Glutamatergic neuron (in vitro differentiated cells): ENCODE data around the gene CENPF. TPM values are rescaled to one million over a fixed set of nuclear protein-coding genes. Genes with fewer than 3 reads are reported as not detected.
A peak's percentile ranks its signal among the peaks of the same experiment; 100 is the strongest.

Experiments used
- DNase-seq: peaks from one replicate; pipeline ENCODE4 v3.0.0; 2022
- H3K27ac Mint-ChIP-seq: one replicate; pipeline ENCODE4 v1.8.0; 2020; ENCODE audit warnings: mild to moderate bottlenecking, mixed read lengths, inconsistent platforms; ENCODE audit not compliant: unreplicated experiment
- H3K27me3 Mint-ChIP-seq: one replicate; pipeline ENCODE4 v1.8.0; 2020; ENCODE audit warnings: mild to moderate bottlenecking, moderate library complexity, mixed read lengths, inconsistent platforms; ENCODE audit not compliant: unreplicated experiment
- H3K36me3 Mint-ChIP-seq: one replicate; pipeline ENCODE4 v1.8.0; 2020; ENCODE audit warnings: mild to moderate bottlenecking, mixed read lengths, inconsistent platforms; ENCODE audit not compliant: unreplicated experiment
- H3K4me1 Mint-ChIP-seq: one replicate; pipeline ENCODE4 v1.8.0; 2020; ENCODE audit warnings: mild to moderate bottlenecking, low read depth, mixed read lengths, inconsistent platforms; ENCODE audit not compliant: unreplicated experiment
- H3K4me3 Mint-ChIP-seq: one replicate; pipeline ENCODE4 v1.8.0; 2020; ENCODE audit warnings: mild to moderate bottlenecking, mixed read lengths, inconsistent platforms; ENCODE audit not compliant: unreplicated experiment
- H3K9me3 Mint-ChIP-seq: one replicate; pipeline ENCODE4 v1.8.0; 2020; ENCODE audit warnings: mild to moderate bottlenecking, moderate library complexity, mixed read lengths, inconsistent platforms; ENCODE audit not compliant: unreplicated experiment
- total RNA-seq: library from RNA; stranded (reverse); fragmentation: NEBNext Ultra II Directional; extraction: Animal tissue kit (Norgen Biotek cat#: 25700); gene quantifications from one replicate; pipeline ENCODE4 v1.2.1, GENCODE V29; 2021; ENCODE audit not compliant: unreplicated experiment
- TF ChIP-seq, protein P1 (sequence below): fragments of 200-600 bp; sonication (generic); IDR thresholded peaks from one replicate; pipeline ENCODE4 v1.5.0; 2021; ENCODE audit not compliant: partially characterized antibody, unreplicated experiment

CENPF gene
- total RNA-seq, 1 donor from 2014 or later, result 29.3 TPM

DNA sequence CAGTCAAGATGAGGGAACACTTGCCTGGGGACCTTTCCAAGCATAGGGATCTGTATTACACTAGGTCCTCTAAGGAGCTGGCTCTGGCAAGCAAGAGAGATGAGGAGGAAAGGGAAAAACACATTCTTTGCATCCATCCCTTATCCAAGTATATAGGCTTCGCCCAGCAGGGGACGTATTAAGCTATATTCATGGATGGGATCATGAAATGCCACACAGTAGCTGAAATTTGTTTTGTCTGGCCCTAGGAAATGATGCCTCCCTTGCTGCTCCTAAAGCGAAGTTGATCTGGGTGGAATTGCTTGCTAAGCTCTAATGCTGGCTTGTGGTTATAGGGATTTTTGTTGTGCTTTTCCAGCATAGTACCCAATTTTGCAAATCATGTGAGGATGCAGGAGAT is 32.1 kb downstream of the CENPF start:
- H3K4me3 Mint-ChIP-seq, result no peak overlapping the region
- no peak overlapping the region for H3K27ac Mint-ChIP-seq
- DNase-seq, result no peak
- peaks cover 2% of the 10 kb centered on the region for H3K27me3 Mint-ChIP-seq
- peaks cover 1% of the 10 kb centered on the region for H3K9me3 Mint-ChIP-seq
- TF ChIP-seq, protein P1, sequence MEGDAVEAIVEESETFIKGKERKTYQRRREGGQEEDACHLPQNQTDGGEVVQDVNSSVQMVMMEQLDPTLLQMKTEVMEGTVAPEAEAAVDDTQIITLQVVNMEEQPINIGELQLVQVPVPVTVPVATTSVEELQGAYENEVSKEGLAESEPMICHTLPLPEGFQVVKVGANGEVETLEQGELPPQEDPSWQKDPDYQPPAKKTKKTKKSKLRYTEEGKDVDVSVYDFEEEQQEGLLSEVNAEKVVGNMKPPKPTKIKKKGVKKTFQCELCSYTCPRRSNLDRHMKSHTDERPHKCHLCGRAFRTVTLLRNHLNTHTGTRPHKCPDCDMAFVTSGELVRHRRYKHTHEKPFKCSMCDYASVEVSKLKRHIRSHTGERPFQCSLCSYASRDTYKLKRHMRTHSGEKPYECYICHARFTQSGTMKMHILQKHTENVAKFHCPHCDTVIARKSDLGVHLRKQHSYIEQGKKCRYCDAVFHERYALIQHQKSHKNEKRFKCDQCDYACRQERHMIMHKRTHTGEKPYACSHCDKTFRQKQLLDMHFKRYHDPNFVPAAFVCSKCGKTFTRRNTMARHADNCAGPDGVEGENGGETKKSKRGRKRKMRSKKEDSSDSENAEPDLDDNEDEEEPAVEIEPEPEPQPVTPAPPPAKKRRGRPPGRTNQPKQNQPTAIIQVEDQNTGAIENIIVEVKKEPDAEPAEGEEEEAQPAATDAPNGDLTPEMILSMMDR, result no peak
- H3K4me1 Mint-ChIP-seq, result peaks cover 36% of the 10 kb centered on the region
- H3K36me3 Mint-ChIP-seq, result no peaks in the 10 kb centered on the region

DNA sequence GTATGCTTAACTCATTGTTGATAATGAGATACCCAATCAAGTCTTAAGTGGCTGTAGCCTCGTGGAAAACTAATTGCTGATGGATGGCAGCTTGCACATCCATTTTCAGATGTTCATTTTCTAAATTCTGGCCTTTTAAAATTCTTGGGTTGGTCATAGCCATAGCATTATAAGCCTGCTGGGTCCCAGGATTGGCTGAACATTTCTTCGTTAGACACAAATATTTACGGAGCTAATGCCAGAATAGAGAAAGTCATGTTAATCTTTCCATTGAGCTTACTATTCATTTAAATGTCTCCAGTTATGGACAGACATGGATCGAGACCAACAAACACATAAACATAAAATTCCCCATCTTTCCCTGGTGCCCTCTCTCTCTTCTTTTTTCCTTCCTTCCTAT is 32.5 kb downstream of the CENPF start:
- H3K27me3 Mint-ChIP-seq, result peaks cover 2% of the 10 kb centered on the region
- H3K36me3 Mint-ChIP-seq, result no peaks in the 10 kb centered on the region
- peak overlapping the region; percentile 30 for H3K27ac Mint-ChIP-seq
- DNase-seq, result no peak
- peaks cover 1% of the 10 kb centered on the region for H3K9me3 Mint-ChIP-seq
- peaks cover 32% of the 10 kb centered on the region for H3K4me1 Mint-ChIP-seq
- H3K4me3 Mint-ChIP-seq, result no peak overlapping the region
- TF ChIP-seq, protein P1, result no peak

DNA sequence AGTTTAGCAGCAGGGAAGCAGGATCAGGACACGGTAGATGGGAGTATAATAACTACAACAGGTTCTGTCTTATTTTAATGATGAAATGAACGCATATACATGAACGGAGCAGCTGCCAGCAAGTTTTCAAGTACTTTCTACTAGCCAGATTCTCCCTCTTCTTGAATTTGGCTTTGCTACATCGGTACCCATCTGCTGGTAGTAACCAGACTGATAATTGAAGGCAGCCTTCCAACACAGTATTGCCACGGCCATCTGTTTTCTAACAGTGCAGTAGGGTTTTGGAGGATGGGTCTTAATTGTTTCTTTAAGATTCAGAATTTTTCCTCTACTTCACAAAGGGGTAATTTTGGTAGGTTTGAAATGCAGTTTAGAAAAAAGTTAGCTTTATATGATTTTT is 33.4 kb downstream of the CENPF start:
- TF ChIP-seq, protein P1, result no peak
- Mint-ChIP-seq H3K9me3 (no peaks in the 10 kb centered on the region), H3K27me3 (no peaks in the 10 kb centered on the region), H3K4me1 (peaks cover 32% of the 10 kb centered on the region), H3K4me3 (peak overlapping the region; percentile 17), H3K36me3 (no peaks in the 10 kb centered on the region), H3K27ac (peak overlapping the region; percentile 10)
- no peak for DNase-seq

DNA sequence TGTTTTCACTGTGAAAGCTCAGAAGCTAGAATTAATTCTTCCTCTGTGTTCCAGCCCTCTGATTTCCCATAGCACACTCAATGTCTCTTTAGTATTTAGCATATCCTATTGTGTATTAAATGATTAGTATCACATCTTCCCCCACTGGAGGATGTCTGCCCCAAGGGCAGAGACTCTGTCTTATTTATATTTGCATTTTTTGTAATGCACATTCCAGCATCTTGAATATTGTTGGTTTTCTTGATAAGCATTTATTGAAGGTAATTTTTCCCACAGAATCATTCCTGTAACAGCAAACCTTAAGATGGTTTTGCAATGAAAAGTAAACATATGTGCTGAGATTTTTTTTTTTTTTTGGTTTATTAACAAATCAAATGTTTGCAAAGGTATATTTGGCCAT is 34.1 kb downstream of the CENPF start:
- H3K27ac Mint-ChIP-seq, result peak overlapping the region; percentile 10
- TF ChIP-seq, protein P1, result no peak
- peaks cover 32% of the 10 kb centered on the region for H3K4me1 Mint-ChIP-seq
- no peaks in the 10 kb centered on the region for H3K9me3 Mint-ChIP-seq
- H3K36me3 Mint-ChIP-seq, result no peaks in the 10 kb centered on the region
- no peak overlapping the region for H3K4me3 Mint-ChIP-seq
- no peak for DNase-seq
- no peaks in the 10 kb centered on the region for H3K27me3 Mint-ChIP-seq

DNA sequence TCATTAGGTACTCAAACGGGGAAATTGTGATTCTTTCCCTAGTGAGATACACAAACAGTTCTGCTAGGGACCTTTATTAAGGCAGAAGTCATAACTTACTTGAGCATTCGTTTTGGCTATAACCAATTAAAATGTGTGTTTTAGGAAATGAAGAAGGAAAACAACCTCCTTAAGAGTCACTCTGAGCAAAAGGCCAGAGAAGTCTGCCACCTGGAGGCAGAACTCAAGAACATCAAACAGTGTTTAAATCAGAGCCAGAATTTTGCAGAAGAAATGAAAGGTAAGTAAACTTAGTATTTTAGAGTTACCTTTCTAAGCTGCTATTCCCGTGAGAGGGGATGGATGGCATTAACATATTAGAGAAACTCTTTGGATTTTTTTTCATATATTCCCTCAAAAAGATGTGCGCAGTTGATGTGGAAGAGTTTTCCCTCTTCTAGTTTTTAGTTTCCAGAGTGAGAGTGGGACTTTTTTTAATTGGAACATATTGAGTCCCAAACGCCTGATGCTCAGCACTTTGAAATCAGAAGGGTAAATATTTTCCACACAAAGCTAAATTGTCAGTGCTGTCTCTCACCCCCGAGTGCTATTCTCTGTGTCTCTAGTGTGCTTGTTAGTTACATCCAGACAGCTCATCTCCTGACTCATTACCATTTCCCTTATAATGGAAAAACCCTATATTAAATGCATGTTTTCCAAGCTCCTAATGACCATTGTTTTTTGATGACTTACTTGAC is 34.9 kb downstream of the CENPF start:
- DNase-seq, result peak; percentile 30

More for the DNA sequence above, 34.9 kb downstream of the CENPF start:
- H3K27ac Mint-ChIP-seq, result no peak overlapping the region
- no peaks in the 10 kb centered on the region for H3K27me3 Mint-ChIP-seq
- peaks cover 32% of the 10 kb centered on the region for H3K4me1 Mint-ChIP-seq
- no peak overlapping the region for H3K4me3 Mint-ChIP-seq
- H3K9me3 Mint-ChIP-seq, result no peaks in the 10 kb centered on the region
- TF ChIP-seq, protein P1, result peak; percentile 68
- H3K36me3 Mint-ChIP-seq, result no peaks in the 10 kb centered on the region
